HG03060 (cell line): ENCODE results near the gene CEP128.

Source experiments
- ATAC-seq: cut with Tn5 transposase; IDR thresholded peaks from one replicate; pipeline ENCODE4 v1.9.1; 2021; ENCODE audit warnings: low read depth, moderate number of reproducible peaks; ENCODE audit not compliant: unreplicated experiment

The CEP128 gene

DNA sequence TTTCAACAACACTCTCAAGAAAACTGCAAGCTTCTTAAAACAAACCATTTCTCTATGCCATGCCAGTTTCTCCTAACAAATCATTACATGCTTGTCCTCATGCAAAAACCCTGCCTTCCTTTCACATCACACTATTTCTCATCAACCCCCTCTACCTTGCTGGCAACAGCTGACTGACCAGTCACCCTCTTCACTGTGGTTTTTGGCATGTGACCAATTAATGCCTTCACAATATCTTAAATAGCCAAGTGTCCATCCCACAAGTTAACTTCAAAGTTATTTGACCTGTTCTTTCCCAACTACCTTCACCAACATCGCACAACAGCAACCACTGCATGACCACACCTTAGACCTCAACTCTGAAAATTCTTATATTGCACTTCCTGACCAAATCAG lies 159.6 kb downstream of the CEP128 start:
- ATAC-seq: no peak

DNA sequence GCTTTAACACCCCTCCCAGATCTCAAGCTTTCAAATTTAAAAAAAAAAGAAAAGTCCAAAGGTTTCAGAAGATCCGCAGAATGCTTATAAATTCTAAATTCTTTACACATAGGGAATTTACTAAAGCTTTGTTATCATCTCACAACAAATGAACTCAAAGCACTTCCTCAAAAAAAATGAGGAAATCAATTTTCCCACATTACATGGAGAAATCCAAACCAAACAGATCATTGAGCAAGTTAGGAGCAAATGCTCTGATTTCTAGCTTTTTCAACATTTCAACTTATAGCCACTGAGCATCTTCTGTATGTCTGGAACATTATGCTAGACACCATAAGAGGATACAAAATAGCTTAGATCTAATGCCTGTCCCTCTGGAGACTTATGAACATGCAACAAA lies 161.0 kb downstream of the CEP128 start:
- ATAC-seq: no peak

DNA sequence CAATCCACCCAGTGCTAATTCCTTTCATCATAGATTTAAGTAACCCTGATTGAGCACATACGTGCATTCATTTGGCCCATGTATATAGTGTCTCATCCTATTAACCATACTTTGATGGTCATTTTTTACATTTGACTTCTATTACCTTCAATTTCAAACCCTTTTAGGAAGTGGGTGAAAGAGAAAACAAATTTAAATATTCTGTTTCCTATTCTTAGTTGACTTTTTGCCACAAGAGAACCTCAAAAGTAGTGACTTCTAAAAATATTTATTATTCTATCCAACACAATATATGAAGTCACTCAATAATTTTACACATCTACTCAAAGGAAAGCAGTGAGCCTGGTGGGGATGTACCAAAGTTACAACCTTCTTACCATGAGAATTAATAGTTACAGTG lies 164.9 kb downstream of the CEP128 start:
- no peak for ATAC-seq

DNA sequence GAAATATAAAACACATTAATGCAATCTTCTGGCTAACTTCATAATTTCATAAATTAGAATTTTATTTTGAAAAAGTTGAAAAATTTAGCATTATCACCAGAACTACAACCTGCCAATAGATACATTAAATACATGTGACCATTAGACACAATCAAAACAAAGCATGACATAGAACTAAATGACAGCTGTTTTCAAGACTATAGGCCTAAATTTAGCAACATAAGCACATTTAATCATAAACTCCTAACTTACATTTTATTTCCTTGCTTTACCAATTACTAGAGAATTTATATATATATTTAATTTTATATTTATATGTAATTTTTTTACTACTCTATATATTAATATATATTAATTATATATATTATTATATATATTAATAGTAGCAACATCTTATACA lies 165.4 kb downstream of the CEP128 start:
- no peak for ATAC-seq

- no peak for ATAC-seq
Measured at GRCh38 chr14:80772504-80772903, 169.0 kb downstream of the CEP128 start.

DNA sequence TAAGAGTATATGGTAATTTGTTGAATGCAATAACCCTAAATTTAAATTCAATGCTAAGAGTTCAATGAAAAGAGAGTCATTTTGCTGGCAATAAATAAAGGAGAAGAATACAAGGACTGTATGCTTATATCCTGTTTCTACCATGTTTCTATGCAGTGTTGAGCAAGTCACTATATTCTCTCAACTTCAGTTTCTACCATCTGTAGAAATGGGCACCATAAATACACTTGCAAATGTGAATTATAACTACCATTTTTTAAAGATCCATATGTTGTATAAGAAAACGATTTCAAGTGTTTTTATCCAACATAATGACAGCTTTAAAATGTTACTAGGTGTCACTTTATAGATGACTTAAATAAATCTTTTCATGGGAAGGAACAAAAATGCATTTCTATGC lies 170.3 kb downstream of the CEP128 start:
- ATAC-seq: no peak

- ATAC-seq: no peak
Measured at GRCh38 chr14:80770114-80770908, 171.2 kb downstream of the CEP128 start.

- ATAC-seq: no peak
Measured at GRCh38 chr14:80768646-80769045, 172.9 kb downstream of the CEP128 start.

GRCh38 chr14:80764921-80765507 lies 176.5 kb downstream of the CEP128 start:
- ATAC-seq: no peak

GRCh38 chr14:80764496-80764895 lies 177.0 kb downstream of the CEP128 start:
- ATAC-seq: no peak

GRCh38 chr14:80762641-80763228 lies 178.8 kb downstream of the CEP128 start:
- ATAC-seq: no peak

- ATAC-seq: no peak
Measured at GRCh38 chr14:80754696-80755095, 186.8 kb downstream of the CEP128 start.

DNA sequence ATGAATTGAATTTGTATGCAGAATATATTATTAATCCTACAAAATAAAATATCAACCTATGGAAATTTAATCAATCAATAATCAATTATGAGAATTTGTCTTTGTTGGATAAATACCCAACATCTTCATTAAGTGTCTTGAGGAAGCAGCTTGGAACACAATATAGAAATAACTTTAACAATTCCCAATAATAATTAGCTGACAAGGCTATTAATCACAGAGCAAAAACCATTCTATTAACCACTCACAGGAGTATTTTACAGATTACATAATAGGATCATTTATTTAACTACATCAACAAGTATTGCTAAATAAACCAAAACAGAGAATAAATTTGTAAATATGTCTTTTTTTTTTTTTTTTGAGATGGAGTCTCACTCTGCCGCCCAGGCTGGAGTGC lies 190.3 kb downstream of the CEP128 start:
- ATAC-seq: no peak

- no peak for ATAC-seq
Measured at GRCh38 chr14:80726211-80726610, 215.3 kb downstream of the CEP128 start.

GRCh38 chr14:80718940-80719339 lies 222.6 kb downstream of the CEP128 start:
- ATAC-seq: no peak

DNA sequence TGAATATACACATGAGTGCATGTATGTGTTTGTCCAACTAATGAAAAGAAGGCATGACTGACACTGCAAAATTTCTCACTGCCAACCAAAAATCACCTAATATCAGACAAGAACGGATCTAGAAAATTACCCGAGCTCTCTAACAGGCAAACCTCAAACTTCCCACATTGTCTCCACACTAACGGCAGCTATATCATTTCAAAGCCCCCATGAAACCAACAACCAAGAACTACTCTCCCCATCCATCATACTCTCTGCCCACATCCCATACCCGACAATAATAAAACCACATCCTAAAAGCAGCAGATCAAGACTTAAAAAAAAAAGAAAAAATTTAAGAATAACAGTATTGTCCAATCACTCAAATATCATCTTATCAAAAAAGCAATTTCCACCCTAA lies 227.1 kb downstream of the CEP128 start:
- ATAC-seq: no peak

- ATAC-seq: no peak
Measured at GRCh38 chr14:80713076-80713850, 228.3 kb downstream of the CEP128 start.

DNA sequence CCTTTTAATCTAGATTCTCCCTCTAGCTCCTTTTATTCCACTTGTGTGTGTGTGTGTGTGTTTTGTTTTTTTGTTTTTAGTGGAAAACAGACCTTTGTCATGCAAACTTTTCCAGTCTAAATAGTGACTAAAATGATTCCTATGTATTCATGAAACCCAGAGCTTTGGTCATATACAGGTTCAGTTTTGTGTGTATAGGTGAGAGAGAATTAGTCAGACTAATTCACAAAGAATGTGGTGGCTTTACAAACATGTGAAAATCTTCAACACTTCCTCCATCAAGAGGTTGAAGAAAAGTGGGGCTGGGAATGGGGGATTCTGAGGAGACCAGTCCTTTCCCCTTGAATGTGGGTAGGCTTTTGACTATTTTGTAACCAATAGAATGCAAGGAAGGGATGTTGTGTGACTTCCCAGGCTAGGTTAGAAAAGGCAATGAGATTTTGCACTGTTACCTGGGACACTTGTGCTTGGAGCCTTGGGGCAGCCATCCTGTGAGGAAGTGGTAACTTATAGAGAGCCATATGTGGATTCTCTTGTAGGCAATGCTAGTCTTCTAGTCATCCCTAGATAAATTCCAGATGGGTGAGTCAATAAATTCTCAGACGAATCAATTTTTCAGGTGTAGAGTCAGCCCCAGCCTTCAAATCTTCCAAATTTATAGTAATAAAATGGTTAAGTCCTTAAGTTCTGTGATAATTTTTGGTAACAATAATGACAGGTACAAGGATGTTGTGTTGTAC lies 236.1 kb downstream of the CEP128 start:
- no peak for ATAC-seq

DNA sequence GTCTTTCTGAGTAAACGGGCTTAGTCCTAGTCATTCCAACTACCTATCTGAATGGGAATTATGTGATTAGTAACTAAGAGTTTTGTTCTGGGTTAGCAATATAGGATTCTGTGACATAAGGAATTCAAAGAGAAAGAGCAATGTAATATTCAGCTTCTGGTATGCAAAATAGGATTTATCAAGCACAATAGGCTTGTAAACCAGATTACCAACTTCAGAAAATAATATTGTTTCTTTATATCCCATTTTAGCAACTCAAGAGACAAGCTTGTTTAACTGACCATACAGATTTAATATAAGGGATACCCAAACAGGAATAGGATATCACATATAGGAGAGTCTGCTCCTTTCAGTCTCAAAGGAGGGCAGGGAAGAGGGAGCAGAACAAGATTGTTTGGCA lies 240.9 kb downstream of the CEP128 start:
- no peak for ATAC-seq

GRCh38 chr14:80699861-80700260 lies 241.7 kb downstream of the CEP128 start:
- no peak for ATAC-seq

DNA sequence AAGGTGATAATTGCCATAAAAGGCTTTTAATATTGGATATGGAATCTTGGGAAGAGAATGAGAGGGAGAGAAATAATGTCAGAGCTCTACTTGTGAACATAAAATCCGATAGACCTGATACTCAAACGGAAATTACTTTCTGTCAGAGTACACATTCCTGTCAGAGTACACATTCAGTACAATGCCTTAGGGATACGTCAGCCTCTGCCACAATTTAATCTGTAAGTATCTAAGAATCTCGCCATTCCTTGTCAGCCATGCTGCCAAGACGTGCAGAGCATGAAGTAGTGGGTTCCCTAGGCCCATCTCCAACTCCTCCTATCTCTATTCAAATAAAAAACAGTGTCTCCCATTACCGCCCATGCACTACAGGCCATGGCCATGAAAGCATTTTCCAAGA lies 242.6 kb downstream of the CEP128 start:
- no peak for ATAC-seq
